Stimulated activated CD8-positive, alpha-beta memory T cell treated with anti-CD3 and anti-CD28 coated beads, Interleukin-7, amount 100 ng/mL, for 48 hours (primary cell): ENCODE results near the gene MOXD1.
A peak's percentile ranks its signal among the peaks of the same experiment; 100 is the strongest.
"Not testable (repeated sequence)": the region's sequence is repeated elsewhere in the genome, so short reads cannot be mapped to it uniquely, and the experiment has no call there.

Experiments used
- DNase-seq, 2 donors: peaks; one replicate each; pipeline ENCODE4 v3.0.0-alpha.2; 2020; ENCODE audit warnings: low read depth in 1 of 2; ENCODE audit errors: extremely low read depth in 1 of 2

The MOXD1 gene

DNA sequence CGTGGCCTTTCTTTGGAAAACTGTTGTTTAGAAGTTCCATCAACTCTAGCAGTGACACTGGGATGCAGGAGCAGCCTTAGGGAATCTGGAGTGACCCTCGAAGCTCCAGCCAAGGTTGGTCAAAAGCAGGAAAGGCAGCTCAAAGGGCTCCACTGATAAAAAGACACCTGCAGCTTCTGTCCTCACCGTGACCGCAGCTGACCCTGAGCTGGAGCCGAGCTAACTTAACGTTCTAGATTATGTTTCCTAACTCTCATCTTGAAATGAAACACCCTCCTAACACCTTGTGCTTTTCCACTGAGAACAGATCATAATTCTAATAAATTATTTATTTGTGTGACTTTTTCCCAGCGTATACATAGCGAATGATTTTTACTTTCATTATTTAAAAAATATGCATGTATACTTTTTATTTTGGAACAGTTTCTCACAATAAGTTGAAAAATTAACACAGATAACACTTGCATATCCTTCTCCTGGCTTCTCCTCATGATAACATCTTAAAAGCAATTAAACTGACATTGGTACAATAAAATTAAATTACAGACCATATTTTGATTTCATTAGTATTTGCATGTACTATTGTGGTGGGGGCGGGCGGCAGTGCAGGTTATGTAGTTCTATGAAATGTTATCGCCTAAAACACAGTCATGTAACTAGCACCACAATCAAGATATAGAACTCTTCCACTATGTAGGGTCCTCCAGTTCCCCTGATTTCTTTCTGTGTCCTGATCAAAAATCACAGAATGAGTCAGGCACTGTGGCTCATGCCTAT, 116.1 kb downstream of the MOXD1 start:
- no peak for DNase-seq

DNA sequence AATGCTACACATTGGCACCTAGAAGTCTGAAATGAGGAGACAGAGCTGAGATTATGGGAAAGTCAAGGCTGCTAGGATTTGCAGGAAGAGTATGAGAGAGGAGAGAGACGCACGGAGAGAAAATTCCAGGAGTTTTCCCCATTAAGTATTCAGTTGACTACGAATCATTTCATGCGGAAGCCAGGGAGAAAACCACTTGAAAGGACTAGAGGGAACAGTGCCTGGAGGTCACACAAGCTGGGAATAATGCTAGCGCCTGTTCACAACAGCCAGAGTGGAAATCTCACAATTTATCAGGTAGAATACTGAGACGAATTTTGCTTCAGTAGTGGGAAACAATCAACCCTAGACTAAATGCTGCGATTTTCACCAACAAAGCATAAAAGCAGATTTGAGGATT, 118.6 kb downstream of the MOXD1 start:
- DNase-seq, result no peak

GRCh38 chr6:132280436-132280835, 120.8 kb downstream of the MOXD1 start:
- DNase-seq, result no peak

- DNase-seq, result peak; percentile 17 to 37
Measured at GRCh38 chr6:132279592-132280139, 121.6 kb downstream of the MOXD1 start.

DNA sequence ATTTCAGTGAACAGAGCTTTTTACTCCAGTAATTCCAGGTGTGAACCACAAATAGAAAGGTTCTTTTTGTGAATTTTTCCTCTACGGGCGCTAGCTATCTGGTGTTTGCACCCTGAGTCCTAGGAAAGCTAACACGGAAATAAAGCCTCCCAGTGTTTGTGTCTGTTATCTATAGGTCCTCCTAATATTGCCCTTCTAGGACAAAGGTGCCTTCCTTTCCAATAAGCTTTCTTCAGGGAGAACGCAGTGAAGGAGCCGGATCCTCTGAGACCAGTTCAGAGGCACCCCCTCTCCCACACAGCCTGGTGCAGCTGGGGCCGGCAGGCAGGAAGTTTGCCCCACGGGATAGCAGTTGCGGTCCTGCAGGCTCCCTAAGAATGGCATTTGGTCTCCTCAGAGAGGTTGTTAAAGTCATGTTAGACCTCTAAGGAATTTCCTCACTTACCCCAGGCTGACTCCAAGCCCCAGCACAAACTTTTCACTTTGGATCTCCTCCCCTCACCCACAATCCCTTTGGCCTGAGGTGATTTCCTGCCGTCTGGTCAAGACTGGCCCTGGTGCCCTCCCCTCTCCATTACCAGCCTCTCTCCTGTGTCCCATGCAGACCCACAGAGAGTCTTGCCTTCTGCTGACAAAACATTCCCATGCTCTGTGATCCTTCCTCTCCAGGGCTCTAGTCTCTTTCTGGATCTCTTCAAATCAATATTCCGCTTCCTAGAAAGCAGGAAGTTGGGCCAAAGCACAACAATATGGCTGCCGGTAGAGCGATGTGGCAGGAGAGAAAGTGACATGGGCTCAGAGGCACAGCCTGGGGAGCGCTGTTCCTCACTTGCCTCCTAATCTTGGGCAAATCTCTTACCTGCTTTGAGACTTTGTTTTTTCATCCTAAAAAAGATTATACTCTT, 126.0 kb downstream of the MOXD1 start:
- DNase-seq, result no peak

DNA sequence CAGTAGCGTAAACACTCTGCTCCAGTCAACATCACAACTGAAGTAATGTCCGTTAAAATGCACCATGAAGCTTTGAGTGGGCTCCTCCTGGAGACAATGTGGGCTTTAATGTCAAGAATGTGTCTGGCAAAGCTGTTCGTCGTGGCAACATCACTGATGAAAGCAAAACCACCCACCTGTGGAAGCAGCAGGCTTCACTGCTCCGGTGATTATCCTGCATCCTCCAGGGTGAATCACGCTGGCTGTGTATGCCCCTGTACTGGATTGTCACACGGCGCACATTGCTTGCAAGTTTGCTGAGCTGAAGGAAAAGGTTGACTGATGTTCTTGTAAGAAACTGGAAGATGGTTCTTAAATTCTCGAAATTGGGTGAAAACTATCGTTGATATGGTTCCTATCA, 128.5 kb downstream of the MOXD1 start:
- DNase-seq, result no peak

DNA sequence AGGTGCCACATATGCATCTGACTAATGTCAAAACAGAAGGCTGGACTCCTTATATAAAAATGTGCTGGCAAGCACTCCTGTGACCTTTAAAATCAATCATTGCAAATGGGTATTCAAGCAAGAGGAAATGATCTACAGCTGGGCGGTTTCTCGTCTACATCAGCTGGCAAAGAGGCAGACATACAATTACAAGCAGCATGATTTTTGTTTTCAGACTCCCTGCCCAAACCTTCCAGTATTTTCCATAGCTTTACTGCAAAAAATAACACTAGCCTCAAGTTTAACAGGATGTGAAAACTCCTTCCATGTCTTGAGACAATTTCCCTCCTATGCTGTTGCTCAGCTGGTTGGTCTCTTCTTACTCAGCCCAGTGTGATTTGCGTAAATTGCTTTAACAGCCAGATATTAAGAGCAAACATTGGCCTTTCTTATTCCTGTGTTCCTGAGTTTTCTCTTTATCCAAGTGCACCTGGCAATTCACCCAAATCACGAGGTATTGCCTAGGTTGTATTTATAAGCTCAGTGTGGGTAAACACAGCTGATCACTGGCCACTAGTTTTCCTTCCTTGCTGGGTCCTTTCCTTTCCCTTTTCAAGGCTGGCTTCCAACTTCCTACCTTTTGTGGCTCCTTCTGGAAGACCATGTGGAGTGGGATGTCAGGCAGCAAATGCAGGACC, 130.4 kb downstream of the MOXD1 start:
- DNase-seq, result no peak

- not testable (repeated sequence) for DNase-seq
Measured at GRCh38 chr6:132268666-132269065, 132.6 kb downstream of the MOXD1 start.

DNA sequence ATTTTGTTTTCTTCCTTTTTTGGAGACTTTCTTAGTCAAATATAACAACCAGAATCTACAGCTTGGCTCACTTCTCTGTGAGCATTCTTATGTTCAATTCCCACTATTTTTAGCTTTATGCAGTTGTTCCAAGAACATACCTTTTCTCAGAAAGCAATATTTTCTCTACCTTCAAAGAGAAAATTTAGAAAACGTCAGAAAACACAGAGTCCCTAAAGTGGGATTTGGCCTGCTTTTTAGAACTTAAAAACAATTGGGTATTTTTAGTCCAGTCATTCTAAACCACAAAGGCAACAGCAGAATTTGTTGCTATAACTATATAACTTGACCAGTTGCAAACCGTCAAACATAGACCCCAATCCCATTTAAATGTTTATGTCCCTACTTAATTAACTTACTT, 133.1 kb downstream of the MOXD1 start:
- DNase-seq, result no peak

GRCh38 chr6:132265451-132266097, 135.7 kb downstream of the MOXD1 start:
- no peak for DNase-seq

DNA sequence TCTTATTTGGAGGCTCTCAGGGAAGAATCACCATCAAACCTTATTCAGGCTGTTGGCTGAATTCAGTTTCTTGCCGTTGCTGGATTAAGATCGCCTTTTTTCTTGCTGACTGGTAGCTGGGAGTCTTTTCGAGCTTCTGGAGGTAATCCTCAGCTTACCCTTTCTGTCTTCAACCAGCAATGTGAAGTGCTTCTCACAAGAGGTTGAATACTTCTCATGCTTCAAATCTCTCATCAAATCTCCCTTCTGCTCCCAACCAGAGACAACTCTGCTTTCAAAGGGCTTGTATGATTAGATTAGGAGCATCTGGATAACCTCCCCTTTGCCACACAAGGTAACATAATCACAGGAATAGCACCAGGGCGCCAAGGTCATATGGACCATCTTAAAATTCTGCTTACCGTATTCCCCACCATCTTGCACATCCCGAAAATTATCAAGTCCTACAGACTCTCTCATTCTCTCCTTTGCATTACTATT, 137.2 kb downstream of the MOXD1 start:
- DNase-seq, result no peak

GRCh38 chr6:132261354-132261753, 139.9 kb downstream of the MOXD1 start:
- no peak for DNase-seq

GRCh38 chr6:132259070-132259469, 142.2 kb downstream of the MOXD1 start:
- no peak for DNase-seq

DNA sequence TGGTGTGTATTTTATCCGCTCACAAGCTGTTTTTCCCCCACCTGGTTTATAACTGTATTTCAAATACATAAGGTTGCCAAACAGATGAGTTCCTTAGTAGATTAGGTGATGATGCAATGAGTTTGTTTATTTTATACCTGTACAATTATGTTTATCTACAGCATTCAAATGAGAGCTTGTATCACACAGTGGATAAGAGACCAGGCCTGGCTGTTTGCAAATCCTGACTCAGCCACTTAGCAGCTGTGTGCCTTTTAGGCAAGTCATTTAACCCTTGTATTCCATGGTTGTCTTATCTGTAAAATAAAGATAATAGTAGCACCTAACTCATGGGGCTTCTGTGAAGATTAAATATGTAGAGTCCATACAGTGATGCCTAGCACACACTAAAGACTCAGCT, 143.7 kb downstream of the MOXD1 start:
- no peak for DNase-seq

GRCh38 chr6:132256457-132256856, 144.8 kb downstream of the MOXD1 start:
- no peak for DNase-seq

- no peak for DNase-seq
Measured at GRCh38 chr6:132253906-132254305, 147.4 kb downstream of the MOXD1 start.

DNA sequence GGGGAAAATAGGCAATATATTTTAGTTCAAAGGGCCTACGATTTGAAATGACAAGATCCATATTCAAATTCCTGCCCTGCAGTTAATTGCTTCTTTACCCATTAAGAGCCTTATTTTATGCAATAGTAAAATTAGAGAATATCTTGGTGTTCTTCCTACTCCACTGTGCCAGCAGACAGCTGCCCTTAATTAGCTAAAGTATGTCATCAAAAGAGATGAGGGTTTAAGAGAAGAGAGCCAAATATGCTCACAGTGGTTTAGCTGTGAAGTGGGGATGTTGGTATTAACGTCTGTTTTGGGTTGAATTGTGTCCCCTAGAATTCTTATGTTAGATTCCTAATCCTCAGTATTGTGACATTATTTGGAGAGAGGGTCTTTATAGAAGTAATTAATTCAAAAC, 148.1 kb downstream of the MOXD1 start:
- DNase-seq, result no peak

GRCh38 chr6:132252113-132252512, 149.2 kb downstream of the MOXD1 start:
- DNase-seq, result no peak

- DNase-seq, result no peak
Measured at GRCh38 chr6:132251711-132252110, 149.6 kb downstream of the MOXD1 start.

GRCh38 chr6:132247381-132248159, 153.7 kb downstream of the MOXD1 start:
- DNase-seq, result no peak
